Measurements from ENCODE around the gene RXFP2. TPM values are rescaled to one million over a fixed set of nuclear protein-coding genes. Genes with fewer than 3 reads are reported as not detected.

The RXFP2 gene
- total RNA-seq, 1 donor from 2014 or later = not detected

GRCh38 chr13:31768351-31768750 lies 29.0 kb downstream of the RXFP2 start:
- no peak for DNase-seq (ENCODE audit: low spot score)

- DNase-seq (ENCODE audit: low spot score) = no peak
Measured at GRCh38 chr13:31769575-31769974, 30.2 kb downstream of the RXFP2 start.

GRCh38 chr13:31772231-31772630 lies 32.9 kb downstream of the RXFP2 start:
- DNase-seq (ENCODE audit: low spot score) = no peak

GRCh38 chr13:31773538-31773937 lies 34.2 kb downstream of the RXFP2 start:
- no peak for DNase-seq (ENCODE audit: low spot score)

GRCh38 chr13:31774186-31774750 lies 34.9 kb downstream of the RXFP2 start:
- no peak for DNase-seq (ENCODE audit: low spot score)

- no peak for DNase-seq (ENCODE audit: low spot score)
Measured at GRCh38 chr13:31775148-31775547, 35.8 kb downstream of the RXFP2 start.

- DNase-seq (ENCODE audit: low spot score) = peak; percentile 24
Measured at GRCh38 chr13:31775686-31776085, 36.4 kb downstream of the RXFP2 start.

- DNase-seq (ENCODE audit: low spot score) = no peak
Measured at GRCh38 chr13:31781064-31781463, 41.7 kb downstream of the RXFP2 start.

- DNase-seq (ENCODE audit: low spot score) = no peak
Measured at GRCh38 chr13:31786011-31786410, 46.7 kb downstream of the RXFP2 start.

- DNase-seq (ENCODE audit: low spot score) = no peak
Measured at GRCh38 chr13:31790992-31791391, 51.7 kb downstream of the RXFP2 start.

GRCh38 chr13:31793246-31793645 lies 53.9 kb downstream of the RXFP2 start:
- no peak for DNase-seq (ENCODE audit: low spot score)

GRCh38 chr13:31794452-31794851 lies 55.1 kb downstream of the RXFP2 start:
- DNase-seq (ENCODE audit: low spot score) = no peak

- DNase-seq (ENCODE audit: low spot score) = no peak
Measured at GRCh38 chr13:31797154-31797775, 57.9 kb downstream of the RXFP2 start.

GRCh38 chr13:31798189-31798588 lies 58.9 kb downstream of the RXFP2 start:
- no peak for DNase-seq (ENCODE audit: low spot score)

- no peak for DNase-seq (ENCODE audit: low spot score)
Measured at GRCh38 chr13:31801088-31801487, 61.8 kb downstream of the RXFP2 start.

GRCh38 chr13:31803311-31803710 lies 64.0 kb downstream of the RXFP2 start:
- no peak for DNase-seq (ENCODE audit: low spot score)

- no peak for DNase-seq (ENCODE audit: low spot score)
Measured at GRCh38 chr13:31805841-31806240, 66.5 kb downstream of the RXFP2 start.

GRCh38 chr13:31807090-31807541 lies 67.8 kb downstream of the RXFP2 start:
- no peak for DNase-seq (ENCODE audit: low spot score)

GRCh38 chr13:31814536-31814935 lies 75.2 kb downstream of the RXFP2 start:
- DNase-seq (ENCODE audit: low spot score) = no peak

GRCh38 chr13:31815361-31816144 lies 76.2 kb downstream of the RXFP2 start:
- no peak for DNase-seq (ENCODE audit: low spot score)

- DNase-seq (ENCODE audit: low spot score) = no peak
Measured at GRCh38 chr13:31818236-31818635, 78.9 kb downstream of the RXFP2 start.

GRCh38 chr13:31824705-31825517 lies 85.6 kb downstream of the RXFP2 start:
- DNase-seq (ENCODE audit: low spot score) = no peak
